DND-41 (cell line): ENCODE data around the gene SMIM33.

Experiments used
- ATAC-seq: fragments of 200-7000 bp; cut with Tn5 transposase; 3 replicates; pipeline ENCODE4 v1.9.1; 2021; ENCODE audit warnings: low read depth; ENCODE audit not compliant: insufficient read depth
- DNase-seq: peaks from one replicate; pipeline ENCODE4 v3.0.0-alpha.2; 2020
- H2AFZ ChIP-seq: 2 replicates; pipeline ENCODE4 v1.6.0; 2012; ENCODE audit warnings: low read depth, low read length
- H3K27ac ChIP-seq: 2 replicates; pipeline ENCODE4 v1.5.1; 2012; ENCODE audit warnings: low read length, inconsistent platforms
- H3K27me3 ChIP-seq: fragments of 200-600 bp; sonication (generic); 2 replicates; pipeline ENCODE4 v1.6.0; 2012; ENCODE audit warnings: low read length, mild to moderate bottlenecking, inconsistent platforms; ENCODE audit not compliant: insufficient read depth, poor library complexity
- H3K36me3 ChIP-seq: 2 replicates; pipeline ENCODE4 v1.5.1; 2012; ENCODE audit warnings: low read length, inconsistent platforms; ENCODE audit not compliant: insufficient read depth
- H3K4me1 ChIP-seq: 2 replicates; pipeline ENCODE4 v1.5.1; 2012; ENCODE audit warnings: mild to moderate bottlenecking, low read length; ENCODE audit not compliant: insufficient read depth
- H3K4me2 ChIP-seq: 2 replicates; pipeline ENCODE4 v1.6.0; 2012; ENCODE audit warnings: mild to moderate bottlenecking, moderate library complexity, low read length, inconsistent platforms; ENCODE audit not compliant: insufficient read depth
- H3K4me3 ChIP-seq, 2 experiments: fragments of 200-600 bp in 1 of 2; shearing (Covaris generic) in 1 of 2; 2 replicates each; pipeline ENCODE4 v1.5.1; 2012 to 2016; ENCODE audit warnings: inconsistent platforms in 2 of 2, low read length in 2 of 2, mild to moderate bottlenecking in 2 of 2, low read depth in 1 of 2, moderate library complexity in 1 of 2
- H3K79me2 ChIP-seq: 2 replicates; pipeline ENCODE4 v1.6.0; 2012; ENCODE audit warnings: low read length, inconsistent platforms; ENCODE audit not compliant: insufficient read depth
- H3K9ac ChIP-seq: 2 replicates; pipeline ENCODE4 v1.6.0; 2012; ENCODE audit warnings: low read depth, mild to moderate bottlenecking, inconsistent platforms, low read length, moderate library complexity
- H3K9me3 ChIP-seq: 2 replicates; pipeline ENCODE4 v1.5.1; 2012; ENCODE audit warnings: low read length, moderate library complexity, mild to moderate bottlenecking, inconsistent platforms; ENCODE audit not compliant: insufficient read depth, severe bottlenecking
- H4K20me1 ChIP-seq: 2 replicates; pipeline ENCODE4 v1.6.0; 2012; ENCODE audit warnings: low read length; ENCODE audit not compliant: insufficient read depth
- CTCF ChIP-seq: IDR thresholded peaks from 2 replicates; pipeline ENCODE4 v1.5.1; 2012; ENCODE audit warnings: borderline replicate concordance, low read length, moderate library complexity, mild to moderate bottlenecking; ENCODE audit not compliant: poor library complexity, severe bottlenecking; ENCODE audit errors: extremely low read depth
- EZH2 ChIP-seq: IDR thresholded peaks from 3 replicates; pipeline ENCODE4 v1.6.1; 2012; ENCODE audit warnings: borderline replicate concordance, low read depth, mild to moderate bottlenecking, moderate library complexity, low read length, inconsistent platforms; ENCODE audit not compliant: severe bottlenecking

SMIM33 gene

GRCh38 chr5:139494256-139494655 is 23.5 kb downstream of the SMIM33 start:
- H3K27me3 ChIP-seq, result no peaks in the 10 kb centered on the region
- DNase-seq, result no peak
- H3K9me3 ChIP-seq, result no peaks in the 10 kb centered on the region
- no peak for ATAC-seq
- no peak overlapping the region for H3K27ac ChIP-seq
- H2AFZ ChIP-seq, result no peak overlapping the region
- H4K20me1 ChIP-seq, result no peaks in the 10 kb centered on the region
- H3K4me3 ChIP-seq, result no peak overlapping the region
- H3K36me3 ChIP-seq, result no peaks in the 10 kb centered on the region
- TF ChIP-seq EZH2, result no peak
- no peak for TF ChIP-seq CTCF
- H3K9ac ChIP-seq, result no peak overlapping the region
- H3K4me2 ChIP-seq, result no peak overlapping the region
- H3K79me2 ChIP-seq, result no peaks in the 10 kb centered on the region
- no peaks in the 10 kb centered on the region; the same call in 1 of the 2 replicates for H3K4me1 ChIP-seq

- no peak overlapping the region for H3K9ac ChIP-seq
- H3K4me1 ChIP-seq, result no peaks in the 10 kb centered on the region; the same call in 1 of the 2 replicates
- TF ChIP-seq EZH2, result no peak
- no peak for TF ChIP-seq CTCF
- H3K27me3 ChIP-seq, result no peaks in the 10 kb centered on the region
- no peaks in the 10 kb centered on the region for H3K36me3 ChIP-seq
- H3K79me2 ChIP-seq, result no peaks in the 10 kb centered on the region
- no peaks in the 10 kb centered on the region for H3K9me3 ChIP-seq
- no peak for DNase-seq
- no peak overlapping the region for H3K4me3 ChIP-seq
- H4K20me1 ChIP-seq, result no peaks in the 10 kb centered on the region
- H2AFZ ChIP-seq, result no peak overlapping the region
- H3K27ac ChIP-seq, result no peak overlapping the region
- ATAC-seq, result no peak
- no peak overlapping the region for H3K4me2 ChIP-seq
These were observed 24.0 kb downstream of the SMIM33 start for GRCh38 chr5:139494832-139495231.

- TF ChIP-seq CTCF (no peak), EZH2 (no peak)
- no peak for DNase-seq
- no peak overlapping the region for H3K4me2 ChIP-seq
- no peaks in the 10 kb centered on the region for H4K20me1 ChIP-seq
- ATAC-seq, result no peak
- no peak overlapping the region for H2AFZ ChIP-seq
- H3K9me3 ChIP-seq, result no peaks in the 10 kb centered on the region
- no peak overlapping the region for H3K9ac ChIP-seq
- H3K4me1 ChIP-seq, result no peaks in the 10 kb centered on the region; the same call in 1 of the 2 replicates
- no peaks in the 10 kb centered on the region for H3K27me3 ChIP-seq
- H3K4me3 ChIP-seq, result no peak overlapping the region
- H3K36me3 ChIP-seq, result no peaks in the 10 kb centered on the region
- H3K27ac ChIP-seq, result no peak overlapping the region
- no peaks in the 10 kb centered on the region for H3K79me2 ChIP-seq
These were observed 25.0 kb downstream of the SMIM33 start for GRCh38 chr5:139495638-139496435.

- no peak overlapping the region for H3K27ac ChIP-seq
- DNase-seq, result no peak
- no peaks in the 10 kb centered on the region for H3K27me3 ChIP-seq
These were observed 30.6 kb downstream of the SMIM33 start for GRCh38 chr5:139501381-139501780.

More at GRCh38 chr5:139501381-139501780, 30.6 kb downstream of the SMIM33 start:
- no peak overlapping the region for H2AFZ ChIP-seq
- H4K20me1 ChIP-seq, result no peaks in the 10 kb centered on the region
- H3K4me2 ChIP-seq, result no peak overlapping the region
- ATAC-seq, result no peak
- H3K4me3 ChIP-seq, result no peak overlapping the region
- no peaks in the 10 kb centered on the region for H3K79me2 ChIP-seq
- TF ChIP-seq CTCF, result no peak
- no peak overlapping the region for H3K9ac ChIP-seq
- H3K9me3 ChIP-seq, result no peaks in the 10 kb centered on the region
- H3K36me3 ChIP-seq, result no peaks in the 10 kb centered on the region
- no peaks in the 10 kb centered on the region for H3K4me1 ChIP-seq
